ENCODE measurements around the gene ERC2. TPM values are rescaled to one million over a fixed set of nuclear protein-coding genes. Genes with fewer than 3 reads are reported as not detected.

Gene ERC2
- total RNA-seq, 1 donor from 2014 or later = not detected

GRCh38 chr3:55494976-55495375 lies 973.3 kb downstream of the ERC2 start:
- DNase-seq (ENCODE audit: low spot score) (no peak), ATAC-seq (no peak)

DNA sequence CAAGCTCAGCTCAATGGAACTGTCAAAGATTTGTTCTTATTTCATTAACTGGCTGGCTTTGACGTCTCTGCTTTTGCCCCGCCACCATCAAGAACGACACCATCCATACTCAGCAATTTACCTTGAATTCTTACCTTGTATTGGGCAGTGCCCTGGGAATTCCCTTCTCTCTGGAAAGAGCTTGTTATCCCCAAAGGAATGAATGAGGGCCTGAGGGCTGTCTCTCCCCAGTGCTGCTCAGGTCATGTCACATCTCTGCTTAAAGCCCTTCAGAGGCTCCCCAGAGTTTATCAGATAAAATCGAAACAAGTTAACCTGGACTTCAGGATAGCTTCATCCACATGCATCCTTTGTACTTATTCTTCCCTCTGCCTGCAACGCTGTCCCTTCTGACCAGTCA lies 975.3 kb downstream of the ERC2 start:
- ATAC-seq = no peak
- no peak for DNase-seq (ENCODE audit: low spot score)

- DNase-seq (ENCODE audit: low spot score) = no peak
- no peak for ATAC-seq
These were observed 976.9 kb downstream of the ERC2 start for GRCh38 chr3:55491296-55491816.

GRCh38 chr3:55490276-55490913 lies 977.9 kb downstream of the ERC2 start:
- ATAC-seq (no peak), DNase-seq (ENCODE audit: low spot score) (no peak)

GRCh38 chr3:55489798-55490132 lies 978.5 kb downstream of the ERC2 start:
- DNase-seq (ENCODE audit: low spot score) = no peak

GRCh38 chr3:55488398-55489055 lies 979.7 kb downstream of the ERC2 start:
- peak; percentile 48 for ATAC-seq

More at GRCh38 chr3:55489798-55490132, 978.5 kb downstream of the ERC2 start:
- no peak for ATAC-seq

GRCh38 chr3:55487381-55488241 lies 980.7 kb downstream of the ERC2 start:
- DNase-seq (ENCODE audit: low spot score) (peak; percentile 67), ATAC-seq (peak; percentile 40)

More at GRCh38 chr3:55488398-55489055, 979.7 kb downstream of the ERC2 start:
- DNase-seq (ENCODE audit: low spot score) = peak; percentile 68

DNA sequence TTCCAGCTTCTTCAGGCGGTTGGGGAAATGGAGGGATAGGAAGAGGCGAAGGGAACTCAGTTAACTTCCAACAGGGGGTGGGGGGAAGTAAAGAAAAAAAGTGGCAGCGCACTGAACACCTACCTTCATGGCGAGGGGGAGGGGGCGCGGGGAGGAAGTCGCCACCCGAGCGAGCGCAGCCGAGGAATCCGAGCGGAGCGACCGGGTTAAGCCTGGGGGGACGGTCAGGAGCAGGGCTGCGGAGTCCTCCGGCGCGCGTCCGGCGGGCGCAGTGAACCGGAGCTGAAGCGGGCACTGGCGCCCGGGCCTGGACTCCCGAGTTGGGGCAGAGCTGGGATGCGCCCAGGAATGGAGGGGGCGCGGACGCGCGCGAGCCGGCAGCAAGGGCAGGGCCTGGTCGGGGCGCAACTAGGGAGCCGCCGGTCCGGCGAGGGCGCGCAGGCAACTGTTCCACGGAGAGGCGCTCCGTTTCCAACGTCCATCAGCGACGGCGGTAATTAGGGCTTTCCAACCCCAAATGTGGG lies 981.3 kb downstream of the ERC2 start, which contains the start of gene WNT5A:
Gene WNT5A, minus strand, starts transcription at position 450 of the 524 bp plus-strand sequence. Its CDS starts 321 bp downstream, at position 129.
- peak; percentile 73 for DNase-seq (ENCODE audit: low spot score)

GRCh38 chr3:55486101-55486856 lies 982.0 kb downstream of the ERC2 start:
- ATAC-seq (peak; percentile 43), DNase-seq (ENCODE audit: low spot score) (peak; percentile 82)

More for the DNA sequence above, 981.3 kb downstream of the ERC2 start, which contains the start of gene WNT5A:
- ATAC-seq = peak; percentile 55

DNA sequence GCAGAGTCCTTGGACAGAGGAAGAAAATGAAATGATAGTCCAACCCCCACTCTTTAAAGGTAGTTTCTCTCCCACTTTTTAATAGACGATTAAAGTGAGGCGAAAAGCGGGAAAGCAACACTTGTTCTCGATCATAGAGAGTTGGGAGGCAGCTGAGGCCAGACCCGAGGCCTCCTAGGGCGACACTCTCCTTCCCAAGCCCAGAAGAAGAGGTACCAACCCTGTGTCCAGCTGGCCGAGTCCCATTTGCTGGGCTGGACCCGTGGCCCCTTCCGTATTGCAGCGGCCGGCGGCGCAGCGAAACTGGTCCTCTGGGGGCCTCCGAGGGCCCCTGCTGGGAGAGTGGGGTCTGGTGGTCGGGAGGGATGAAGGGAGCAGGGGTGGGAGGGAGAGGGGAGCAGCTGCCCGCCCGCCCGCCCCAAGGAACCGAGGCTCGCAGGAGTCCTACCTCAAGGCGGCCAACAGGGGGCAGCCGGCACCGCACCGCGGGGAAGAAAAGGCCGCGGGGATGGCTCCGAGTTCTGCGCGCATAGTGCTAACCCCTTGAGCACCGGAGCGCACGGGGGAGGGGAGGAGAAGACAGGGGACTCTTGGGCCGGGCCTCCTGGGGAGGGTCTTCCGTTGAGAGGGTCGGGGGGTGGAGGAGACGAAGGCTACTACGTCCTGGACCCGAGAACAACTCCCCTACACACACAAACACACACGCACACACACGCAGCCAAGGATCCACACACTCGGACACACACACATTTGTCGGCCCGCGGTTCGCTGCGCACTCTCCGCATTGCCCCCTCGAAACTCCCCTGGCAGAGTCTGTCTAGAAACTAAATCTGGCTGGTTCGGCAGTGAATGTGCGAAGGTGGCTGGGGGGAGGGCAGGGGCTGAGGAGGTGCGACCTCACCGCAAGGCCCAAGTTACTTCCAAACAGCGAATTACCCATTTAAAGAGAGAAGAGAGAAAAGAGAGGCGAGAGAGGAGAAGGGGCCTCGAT lies 983.2 kb downstream of the ERC2 start:
- peak; percentile 84 for DNase-seq (ENCODE audit: low spot score)
- peak; percentile 76 for ATAC-seq

- no peak for ATAC-seq
- no peak for DNase-seq (ENCODE audit: low spot score)
These were observed 984.0 kb downstream of the ERC2 start for GRCh38 chr3:55484191-55484689.

GRCh38 chr3:55483196-55484095 lies 984.8 kb downstream of the ERC2 start:
- DNase-seq (ENCODE audit: low spot score) (no peak), ATAC-seq (no peak)

DNA sequence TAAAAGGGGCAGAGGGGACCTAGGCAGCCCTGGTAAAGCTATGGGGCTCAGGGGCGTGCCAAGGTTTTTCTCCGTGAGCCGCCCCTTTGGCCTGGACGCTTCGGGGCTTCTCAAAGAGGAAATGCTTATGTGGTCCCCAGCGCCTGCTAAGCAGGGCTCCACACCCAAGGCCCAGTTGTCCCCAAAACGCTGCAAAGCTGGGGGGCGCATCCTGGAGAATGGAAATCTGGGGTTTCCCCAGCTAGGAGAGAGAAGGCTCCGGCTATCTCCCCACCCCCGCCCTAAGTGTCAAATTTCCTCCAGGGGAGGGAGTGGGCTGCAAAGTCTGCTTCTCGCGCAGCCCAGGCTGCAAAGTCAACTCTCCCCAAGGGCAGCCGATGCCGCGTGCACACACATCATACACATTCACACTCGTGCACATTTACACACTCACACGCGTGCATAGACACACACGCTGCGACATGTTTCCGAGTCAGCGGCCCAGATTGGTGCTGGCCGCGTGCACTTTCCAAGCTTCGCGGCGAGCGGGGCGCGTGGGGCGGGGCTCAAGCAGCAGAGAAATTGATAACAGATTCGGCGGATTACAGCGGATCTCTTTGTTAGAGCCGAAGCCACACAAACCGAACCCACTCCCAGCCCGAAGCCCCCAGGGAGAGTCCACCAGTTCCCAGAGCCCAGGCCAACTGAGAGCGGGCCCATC lies 985.6 kb downstream of the ERC2 start:
- no peak for DNase-seq (ENCODE audit: low spot score)
- no peak for ATAC-seq

- ATAC-seq (no peak), DNase-seq (ENCODE audit: low spot score) (no peak)
These were observed 986.3 kb downstream of the ERC2 start for GRCh38 chr3:55481744-55482495.

GRCh38 chr3:55480911-55481743 lies 987.1 kb downstream of the ERC2 start:
- DNase-seq (ENCODE audit: low spot score) = no peak
- ATAC-seq = no peak
